ENCODE measurements around the gene C12orf60.

GRCh38 chr12:14782756-14783155 is 20.7 kb upstream of the C12orf60 start:
- TF ChIP-seq CTCF (conservative IDR thresholded peaks at IDR 0.05; ENCODE audit: low read depth, low read length) = no peak
- no peak for TF ChIP-seq EZH2 (IDR thresholded peaks at IDR 0.05; ENCODE audit: borderline replicate concordance, low read depth, low read length, poor library complexity, severe bottlenecking)

All from A673 (cell line).